ENCODE measurements around the gene RAB3D. TPM values are rescaled to one million over a fixed set of nuclear protein-coding genes. Genes with fewer than 3 reads are reported as not detected.

RAB3D gene
- total and polyA plus RNA-seq, 2 experiments from 2014 or later, result 3.7 to 5.1 TPM

DNA sequence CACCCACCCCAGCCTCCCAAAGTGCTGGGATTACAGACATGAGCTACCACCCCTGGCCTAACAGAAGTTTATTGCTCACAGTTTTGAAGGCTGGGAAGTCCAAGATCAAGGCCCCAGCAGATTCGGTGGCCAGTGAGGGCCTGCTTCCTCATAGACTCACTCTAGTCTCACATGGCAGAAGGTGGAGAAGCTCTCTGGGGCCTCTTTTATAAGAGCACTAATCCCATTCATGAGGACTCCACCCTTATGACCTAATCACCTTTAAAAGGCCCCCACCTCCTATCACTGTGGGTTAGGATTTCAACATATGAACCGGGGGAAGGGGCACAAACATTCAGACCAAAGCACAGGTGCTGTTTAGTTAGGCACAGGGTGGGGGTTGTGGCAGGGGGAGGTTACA, 28.1 kb upstream of the RAB3D start:
- Histone ChIP-seq H3K4me2 (ENCODE audit: unreplicated experiment) (no peak overlapping the region), H3K9me2 (ENCODE audit: insufficient read depth) (no peaks in the 10 kb centered on the region), H3K9ac (no peak overlapping the region), H3K27ac (no peak overlapping the region), H3K4me1 (ENCODE audit: insufficient read depth) (no peaks in the 10 kb centered on the region), H4K20me1 (ENCODE audit: insufficient read depth) (no peaks in the 10 kb centered on the region), H3K9me3 (ENCODE audit: low read depth) (no peaks in the 10 kb centered on the region), H3F3A (ENCODE audit: insufficient read depth) (no peaks in the 10 kb centered on the region), H3K79me2 (ENCODE audit: insufficient read depth) (no peaks in the 10 kb centered on the region), H3K36me3 (ENCODE audit: low read depth) (no peaks in the 10 kb centered on the region), H3K4me3 (no peak overlapping the region), H3K27me3 (replicated peaks; ENCODE audit: insufficient read depth) (no peaks in the 10 kb centered on the region), H2AFZ (no peak overlapping the region)
- 48 to 58% methylated on average over 2 of the region's 2 CpGs for WGBS, 2 experiments (ENCODE audit: low coverage in 1 of 2, low lambda C conversion rate in 2 of 2, missing lambda C conversion rate in 2 of 2)
- TF ChIP-seq EZH2 (IDR thresholded peaks at IDR 0.05; ENCODE audit: insufficient read depth, poor library complexity, severe bottlenecking) (no peak), EZH2phosphoT487 (IDR thresholded peaks at IDR 0.05; ENCODE audit: insufficient read depth, low read depth) (no peak)
- in situ Hi-C loops (cut with MboI), result no loop called here
- no peak for DNase-seq

DNA sequence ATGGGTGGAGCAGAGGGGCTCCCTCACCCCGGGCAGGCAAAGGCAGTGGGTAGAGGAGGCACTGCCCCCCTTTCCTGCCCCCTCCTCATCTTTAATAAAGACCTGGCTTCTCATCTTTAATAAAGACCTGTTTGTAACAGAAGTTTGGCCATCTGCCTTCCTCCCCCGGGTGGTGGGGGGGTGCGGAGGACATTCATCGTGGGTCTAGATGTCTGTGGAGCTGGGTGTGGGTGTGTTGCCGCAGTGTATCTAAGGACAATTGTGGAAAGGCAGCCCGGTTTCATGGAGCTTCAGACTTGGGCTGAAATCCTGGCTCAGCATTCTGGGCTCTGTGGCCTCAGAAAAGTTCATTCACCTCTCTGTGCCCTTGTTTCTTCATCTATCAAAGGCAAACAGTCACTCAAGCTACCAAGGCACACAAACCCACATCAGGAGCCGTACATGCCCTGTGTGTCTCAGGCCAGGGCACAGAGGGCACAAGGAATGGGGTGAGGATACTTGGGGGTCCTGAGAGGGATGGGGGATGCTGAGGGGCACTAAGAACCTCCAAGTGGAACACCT, 26.2 kb upstream of the RAB3D start:
- H3K79me2 ChIP-seq (ENCODE audit: insufficient read depth), result no peaks in the 10 kb centered on the region
- in situ Hi-C loops (cut with MboI), result no loop called here
- no peaks in the 10 kb centered on the region for H3K9me3 ChIP-seq (ENCODE audit: low read depth)
- H3K36me3 ChIP-seq (ENCODE audit: low read depth), result no peaks in the 10 kb centered on the region
- no peak overlapping the region for H3K9ac ChIP-seq
- no peak for TF ChIP-seq EZH2phosphoT487 (IDR thresholded peaks at IDR 0.05; ENCODE audit: insufficient read depth, low read depth)
- no peak for TF ChIP-seq EZH2 (IDR thresholded peaks at IDR 0.05; ENCODE audit: insufficient read depth, poor library complexity, severe bottlenecking)
- H2AFZ ChIP-seq, result no peak overlapping the region
- H3K9me2 ChIP-seq (ENCODE audit: insufficient read depth), result no peaks in the 10 kb centered on the region
- H3K4me2 ChIP-seq (ENCODE audit: unreplicated experiment), result no peak overlapping the region
- DNase-seq, result no peak
- no peak overlapping the region for H3K27ac ChIP-seq
- H3K4me1 ChIP-seq (ENCODE audit: insufficient read depth), result no peaks in the 10 kb centered on the region
- H4K20me1 ChIP-seq (ENCODE audit: insufficient read depth), result no peaks in the 10 kb centered on the region
- WGBS, 2 experiments (ENCODE audit: low coverage in 1 of 2, low lambda C conversion rate in 2 of 2, missing lambda C conversion rate in 2 of 2), result 56 to 58% methylated on average over 7 of the region's 7 CpGs
- no peaks in the 10 kb centered on the region for H3K27me3 ChIP-seq (replicated peaks; ENCODE audit: insufficient read depth)
- no peaks in the 10 kb centered on the region for H3F3A ChIP-seq (ENCODE audit: insufficient read depth)
- no peak overlapping the region for H3K4me3 ChIP-seq

DNA sequence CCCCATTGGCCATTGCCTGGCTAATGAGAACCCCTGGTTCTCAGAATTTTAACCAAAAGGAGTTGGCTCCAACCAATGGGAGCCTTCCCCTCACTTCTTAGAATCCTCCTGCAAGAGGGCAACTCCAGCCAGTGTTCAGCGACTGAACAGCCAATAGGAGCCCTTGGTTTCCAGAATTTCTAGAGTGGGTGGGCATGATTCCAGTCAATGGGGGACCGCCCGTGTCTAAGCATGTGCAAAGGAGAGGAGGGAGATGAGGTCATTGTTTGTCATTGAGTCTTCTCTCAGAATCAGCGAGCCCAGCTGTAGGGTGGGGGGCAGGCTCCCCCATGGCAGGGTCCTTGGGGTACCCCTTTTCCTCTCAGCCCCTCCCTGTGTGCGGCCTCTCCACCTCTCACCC, 25.5 kb upstream of the RAB3D start:
- Histone ChIP-seq H3F3A (ENCODE audit: insufficient read depth) (no peaks in the 10 kb centered on the region), H3K36me3 (ENCODE audit: low read depth) (no peaks in the 10 kb centered on the region), H3K27me3 (replicated peaks; ENCODE audit: insufficient read depth) (no peaks in the 10 kb centered on the region), H3K79me2 (ENCODE audit: insufficient read depth) (no peaks in the 10 kb centered on the region), H3K4me3 (no peak overlapping the region), H3K4me1 (ENCODE audit: insufficient read depth) (no peaks in the 10 kb centered on the region), H3K4me2 (ENCODE audit: unreplicated experiment) (no peak overlapping the region), H3K9me3 (ENCODE audit: low read depth) (no peaks in the 10 kb centered on the region), H3K9me2 (ENCODE audit: insufficient read depth) (no peaks in the 10 kb centered on the region), H3K27ac (no peak overlapping the region), H2AFZ (no peak overlapping the region), H4K20me1 (ENCODE audit: insufficient read depth) (no peaks in the 10 kb centered on the region), H3K9ac (no peak overlapping the region)
- TF ChIP-seq EZH2phosphoT487 (IDR thresholded peaks at IDR 0.05; ENCODE audit: insufficient read depth, low read depth) (no peak), EZH2 (IDR thresholded peaks at IDR 0.05; ENCODE audit: insufficient read depth, poor library complexity, severe bottlenecking) (no peak)
- no peak for DNase-seq
- WGBS, 2 experiments (ENCODE audit: low coverage in 1 of 2, low lambda C conversion rate in 2 of 2, missing lambda C conversion rate in 2 of 2), result 41 to 50% methylated on average over 5 of the region's 5 CpGs
- in situ Hi-C loops (cut with MboI), result no loop called here

DNA sequence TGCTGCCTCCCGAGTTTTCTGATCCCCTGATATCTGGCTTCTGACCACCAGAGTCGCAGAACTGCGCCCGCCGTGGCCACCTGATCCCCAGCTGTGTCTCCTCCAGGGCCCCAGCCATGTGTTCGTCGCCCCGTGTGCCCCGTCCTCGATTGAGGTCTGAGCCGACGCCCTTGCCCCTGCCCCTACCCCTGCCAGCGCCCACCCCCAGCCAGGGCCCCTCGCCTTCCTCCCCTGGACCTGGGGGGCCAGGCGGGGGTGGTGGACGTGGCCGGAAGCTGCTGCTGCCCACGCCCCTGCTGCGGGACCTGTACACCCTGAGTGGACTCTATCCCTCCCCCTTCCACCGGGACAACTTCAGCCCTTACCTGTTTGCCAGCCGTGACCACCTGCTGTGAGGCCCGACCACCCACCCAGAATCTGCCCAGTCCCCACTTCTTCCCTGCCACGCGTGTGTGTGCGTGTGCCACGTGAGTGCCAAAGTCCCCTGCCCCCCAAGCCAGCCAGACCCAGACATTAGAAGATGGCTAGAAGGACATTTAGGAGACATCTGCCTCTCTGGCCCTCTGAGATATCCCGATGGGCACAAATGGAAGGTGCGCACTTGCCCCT, 24.9 kb upstream of the RAB3D start:
- H3K9me3 ChIP-seq (ENCODE audit: low read depth), result no peaks in the 10 kb centered on the region
- no peaks in the 10 kb centered on the region for H3F3A ChIP-seq (ENCODE audit: insufficient read depth)
- H3K4me2 ChIP-seq (ENCODE audit: unreplicated experiment), result no peak overlapping the region
- in situ Hi-C loops (cut with MboI), result no loop called here
- no peak overlapping the region for H3K9ac ChIP-seq
- no peaks in the 10 kb centered on the region for H3K4me1 ChIP-seq (ENCODE audit: insufficient read depth)
- H3K27me3 ChIP-seq (replicated peaks; ENCODE audit: insufficient read depth), result no peaks in the 10 kb centered on the region
- H3K9me2 ChIP-seq (ENCODE audit: insufficient read depth), result no peaks in the 10 kb centered on the region
- no peaks in the 10 kb centered on the region for H4K20me1 ChIP-seq (ENCODE audit: insufficient read depth)
- no peaks in the 10 kb centered on the region for H3K79me2 ChIP-seq (ENCODE audit: insufficient read depth)
- no peaks in the 10 kb centered on the region for H3K36me3 ChIP-seq (ENCODE audit: low read depth)
- H3K27ac ChIP-seq, result no peak overlapping the region
- WGBS, 2 experiments (ENCODE audit: low coverage in 1 of 2, low lambda C conversion rate in 2 of 2, missing lambda C conversion rate in 2 of 2), result 87 to 92% methylated on average over 20 to 28 of the region's 28 CpGs
- H2AFZ ChIP-seq, result no peak overlapping the region
- H3K4me3 ChIP-seq, result no peak overlapping the region
- no peak for DNase-seq
- TF ChIP-seq EZH2phosphoT487 (IDR thresholded peaks at IDR 0.05; ENCODE audit: insufficient read depth, low read depth), result no peak
- TF ChIP-seq EZH2 (IDR thresholded peaks at IDR 0.05; ENCODE audit: insufficient read depth, poor library complexity, severe bottlenecking), result no peak
